NCI-H2227 (cell line): ENCODE measurements around the gene PTN.
"Not testable (repeated sequence)": the region's sequence is repeated elsewhere in the genome, so short reads cannot be mapped to it uniquely, and the experiment has no call there.

Experiments used
- DNase-seq: peaks from one replicate; lab custom pipeline; 2025; ENCODE audit not compliant: unreplicated experiment; lab: John Stamatoyannopoulos, UW

The PTN gene

GRCh38 chr7:137268001-137268865 lies 75.3 kb downstream of the PTN start:
- not testable (repeated sequence) for DNase-seq

- no peak for DNase-seq
These were observed 76.8 kb downstream of the PTN start for GRCh38 chr7:137266764-137267163.

GRCh38 chr7:137265480-137265879 lies 78.1 kb downstream of the PTN start:
- not testable (repeated sequence) for DNase-seq

GRCh38 chr7:137262599-137262998 lies 80.9 kb downstream of the PTN start:
- DNase-seq, result no peak

- no peak for DNase-seq
These were observed 85.0 kb downstream of the PTN start for GRCh38 chr7:137258552-137258951.

GRCh38 chr7:137254766-137255165 lies 88.8 kb downstream of the PTN start:
- DNase-seq, result no peak

- DNase-seq, result no peak
These were observed 97.6 kb downstream of the PTN start for GRCh38 chr7:137245890-137246289.

GRCh38 chr7:137245186-137245585 lies 98.3 kb downstream of the PTN start:
- DNase-seq, result no peak

GRCh38 chr7:137243741-137244140 lies 99.8 kb downstream of the PTN start:
- DNase-seq, result no peak

GRCh38 chr7:137242616-137243015 lies 100.9 kb downstream of the PTN start:
- DNase-seq, result no peak

GRCh38 chr7:137241655-137242360 lies 101.7 kb downstream of the PTN start:
- DNase-seq, result no peak

GRCh38 chr7:137239186-137239585 lies 104.3 kb downstream of the PTN start:
- DNase-seq, result not testable (repeated sequence)

- no peak for DNase-seq
These were observed 108.1 kb downstream of the PTN start for GRCh38 chr7:137235434-137235833.

- no peak for DNase-seq
These were observed 112.4 kb downstream of the PTN start for GRCh38 chr7:137231167-137231566.

- DNase-seq, result no peak
These were observed 122.1 kb downstream of the PTN start for GRCh38 chr7:137221467-137221866.

GRCh38 chr7:137213744-137214143 lies 129.8 kb downstream of the PTN start:
- DNase-seq, result no peak

GRCh38 chr7:137209151-137209817 lies 134.2 kb downstream of the PTN start:
- DNase-seq, result no peak

- no peak for DNase-seq
These were observed 136.8 kb downstream of the PTN start for GRCh38 chr7:137206770-137207169.

GRCh38 chr7:137204246-137204645 lies 139.3 kb downstream of the PTN start:
- DNase-seq, result no peak

- no peak for DNase-seq
These were observed 140.2 kb downstream of the PTN start for GRCh38 chr7:137203351-137203750.

- DNase-seq, result no peak
These were observed 146.9 kb downstream of the PTN start for GRCh38 chr7:137196648-137197047.

- DNase-seq, result no peak
These were observed 147.5 kb downstream of the PTN start for GRCh38 chr7:137195996-137196395.
